ENCODE measurements around the gene MRPS2. TPM values are rescaled to one million over a fixed set of nuclear protein-coding genes. Genes with fewer than 3 reads are reported as not detected.

Gene MRPS2
- total RNA-seq, 1 experiment from 2014 or later = 81.0 TPM

DNA sequence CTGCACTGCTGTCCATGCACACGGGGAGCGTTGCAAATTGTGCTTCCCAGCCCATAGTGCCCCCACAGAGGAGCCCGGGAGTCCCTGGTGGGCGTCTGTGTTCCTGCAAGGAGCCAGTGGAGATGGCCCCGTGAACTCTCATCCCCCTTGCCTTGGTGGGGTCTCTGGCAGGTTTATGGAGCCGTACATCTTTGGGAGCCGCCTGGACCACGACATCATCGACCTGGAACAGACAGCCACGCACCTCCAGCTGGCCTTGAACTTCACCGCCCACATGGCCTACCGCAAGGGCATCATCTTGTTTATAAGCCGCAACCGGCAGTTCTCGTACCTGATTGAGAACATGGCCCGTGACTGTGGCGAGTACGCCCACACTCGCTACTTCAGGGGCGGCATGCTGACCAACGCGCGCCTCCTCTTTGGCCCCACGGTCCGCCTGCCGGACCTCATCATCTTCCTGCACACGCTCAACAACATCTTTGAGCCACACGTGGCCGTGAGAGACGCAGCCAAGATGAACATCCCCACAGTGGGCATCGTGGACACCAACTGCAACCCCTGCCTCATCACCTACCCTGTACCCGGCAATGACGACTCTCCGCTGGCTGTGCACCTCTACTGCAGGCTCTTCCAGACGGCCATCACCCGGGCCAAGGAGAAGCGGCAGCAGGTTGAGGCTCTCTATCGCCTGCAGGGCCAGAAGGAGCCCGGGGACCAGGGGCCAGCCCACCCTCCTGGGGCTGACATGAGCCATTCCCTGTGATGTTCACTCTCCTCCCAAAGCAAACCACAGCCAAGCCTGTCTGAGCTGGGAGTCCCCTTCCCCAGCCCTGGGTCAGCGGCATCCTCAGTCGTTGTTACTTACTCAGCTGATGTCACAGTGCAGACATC lies 3.1 kb downstream of the MRPS2 start:
- H3K27me3 ChIP-seq (ENCODE audit: insufficient read depth, low read length) = no peaks in the 10 kb centered on the region
- no peak overlapping the region for H2BK120ac ChIP-seq (ENCODE audit: low read depth, low read length, poor library complexity, severe bottlenecking)
- no peak overlapping the region for H3K9ac ChIP-seq (ENCODE audit: extremely low read depth, insufficient read length, low read length)
- H3K4me2 ChIP-seq (ENCODE audit: insufficient read depth, insufficient read length, low read length) = no peak overlapping the region
- no peak overlapping the region for H2AK5ac ChIP-seq (ENCODE audit: insufficient read length, low read length)
- H4K20me1 ChIP-seq (ENCODE audit: control insufficient read depth, insufficient read depth, insufficient read length) = no peaks in the 10 kb centered on the region
- no peak overlapping the region for H3K27ac ChIP-seq (ENCODE audit: insufficient read length, low read depth, low read length)
- no peak overlapping the region for H4K91ac ChIP-seq (ENCODE audit: insufficient read length, low read depth, low read length)
- no CpG with 5 or more reads among the region's 41 CpGs for WGBS (ENCODE audit: extremely low coverage, insufficient read length, low lambda C conversion rate)
- no peak overlapping the region for H3K14ac ChIP-seq (ENCODE audit: insufficient read depth, low read length)
- Mint-ChIP-seq H3K27me3 (ENCODE audit: low read depth) (peaks cover 5% of the 10 kb centered on the region; the same call in 1 of the 2 replicates), H3K4me3 (peak overlapping the region in 1 of 2 experiments; percentile 26; a peak in 2 of 5 replicates), H3K4me1 (peaks cover 7 to 14% of the 10 kb centered on the region in 2 experiments), H3K36me3 (ENCODE audit: insufficient read depth in 1 of 3, low read depth in 3 of 3) (peaks cover 18 to 39% (median 38%) of the 10 kb centered on the region in 3 experiments; a peak in 6 of 7 replicates), H3K27ac (peak overlapping the region in 1 of 3 experiments; percentile 16; a peak in 1 of 7 replicates), H3K9me3 (no peaks in the 10 kb centered on the region; a peak in 1 of 5 replicates)
- no peaks in the 10 kb centered on the region for H3K9me3 ChIP-seq (ENCODE audit: control insufficient read depth, low read depth, low read length)
- H3K18ac ChIP-seq (ENCODE audit: insufficient read length, low read depth, low read length) = no peak overlapping the region
- no peaks in the 10 kb centered on the region for H3K79me2 ChIP-seq (ENCODE audit: insufficient read depth, low read length)
- H3K23me2 ChIP-seq (ENCODE audit: insufficient read length, low read depth, low read length, poor library complexity, severe bottlenecking) = peaks cover 16% of the 10 kb centered on the region
- H2BK5ac ChIP-seq (ENCODE audit: insufficient read length, low read length) = no peak overlapping the region
- H4K5ac ChIP-seq (ENCODE audit: insufficient read length, low read depth, low read length) = no peak overlapping the region
- no peak overlapping the region for H3K23ac ChIP-seq (ENCODE audit: insufficient read length, low read depth, low read length)
- no peak overlapping the region for H4K8ac ChIP-seq (replicated peaks; ENCODE audit: insufficient read length, low read depth, low read length)
- TF ChIP-seq CTCF (conservative IDR thresholded peaks at IDR 0.05) = no peak
- no peak overlapping the region for H3T11ph ChIP-seq (ENCODE audit: low read length)
- no peak overlapping the region for H2BK15ac ChIP-seq (ENCODE audit: low read depth, low read length)
- no peak overlapping the region for H2AFZ ChIP-seq (ENCODE audit: low read length)
- H3K4me1 ChIP-seq (ENCODE audit: insufficient read depth, low read length) = no peaks in the 10 kb centered on the region; the same call in 1 of the 2 replicates
- no peak overlapping the region for H3K56ac ChIP-seq (ENCODE audit: insufficient read length, low read depth, low read length)
- H2BK20ac ChIP-seq (ENCODE audit: low read depth, low read length, poor library complexity, severe bottlenecking) = no peak overlapping the region
- H3K79me1 ChIP-seq (ENCODE audit: insufficient read depth, low read depth, low read length, poor library complexity, severe bottlenecking) = no peaks in the 10 kb centered on the region
- H2BK12ac ChIP-seq (ENCODE audit: insufficient read length, low read depth, low read length) = no peak overlapping the region
- no peak overlapping the region for H3K4ac ChIP-seq (ENCODE audit: low read depth, low read length)
- DNase-seq = no peak

All from H9 (cell line).